Measurements from ENCODE around the gene BRIP1. TPM values are rescaled to one million over a fixed set of nuclear protein-coding genes. Genes with fewer than 3 reads are reported as not detected.

The BRIP1 gene
- total RNA-seq, 3 donors from 2014 or later (not counting 1 experiment from before 2014, with no cell fraction given): 2.7 to 3.7 (median 2.9) TPM

- no peaks in the 10 kb centered on the region for H3K9me3 Mint-ChIP-seq
- WGBS (ENCODE audit: insufficient coverage): 100% methylated on average over 2 of the region's 3 CpGs
- Histone ChIP-seq H3K27me3 (ENCODE audit: control insufficient read depth, insufficient read depth, low read length) (no peaks in the 10 kb centered on the region), H3K36me3 (ENCODE audit: control insufficient read depth, insufficient read depth, low read length) (peaks cover 31% of the 10 kb centered on the region), H3K27ac (ENCODE audit: low read length) (no peak overlapping the region), H3K4me1 (ENCODE audit: control insufficient read depth, insufficient read depth, low read length) (no peaks in the 10 kb centered on the region), H3K4me3 (ENCODE audit: low read length) (no peak overlapping the region), H3K9me3 (ENCODE audit: control insufficient read depth, insufficient read depth, low read length) (no peaks in the 10 kb centered on the region)
- H3K27ac Mint-ChIP-seq: no peak overlapping the region
- DNase-seq (no peak), ATAC-seq (no peak)
- intact Hi-C loops (cut with micrococcal nuclease): no loop called here
- no peaks in the 10 kb centered on the region for H3K4me1 Mint-ChIP-seq
- H3K36me3 Mint-ChIP-seq: no peaks in the 10 kb centered on the region
- H3K4me3 Mint-ChIP-seq: no peak overlapping the region
- no peaks in the 10 kb centered on the region for H3K27me3 Mint-ChIP-seq (ENCODE audit: low read depth in 2 of 2)
- TF ChIP-seq CTCF (IDR thresholded peaks at IDR 0.05): no peak
Observed at GRCh38 chr17:61875804-61876203, 12.5 kb upstream of the BRIP1 start.

GRCh38 chr17:61875285-61875684 is 12.0 kb upstream of the BRIP1 start:
- Mint-ChIP-seq H3K27me3 (ENCODE audit: low read depth in 2 of 2) (no peaks in the 10 kb centered on the region), H3K36me3 (no peaks in the 10 kb centered on the region), H3K27ac (no peak overlapping the region), H3K4me3 (no peak overlapping the region), H3K4me1 (no peaks in the 10 kb centered on the region), H3K9me3 (no peaks in the 10 kb centered on the region)
- H3K9me3 ChIP-seq (ENCODE audit: control insufficient read depth, insufficient read depth, low read length): no peaks in the 10 kb centered on the region
- ATAC-seq: no peak
- peaks cover 33% of the 10 kb centered on the region for H3K36me3 ChIP-seq (ENCODE audit: control insufficient read depth, insufficient read depth, low read length)
- H3K4me3 ChIP-seq (ENCODE audit: low read length): no peak overlapping the region
- intact Hi-C loops (cut with micrococcal nuclease): no loop called here
- H3K27me3 ChIP-seq (ENCODE audit: control insufficient read depth, insufficient read depth, low read length): no peaks in the 10 kb centered on the region
- no peak for TF ChIP-seq CTCF (IDR thresholded peaks at IDR 0.05)
- no peak for DNase-seq
- H3K4me1 ChIP-seq (ENCODE audit: control insufficient read depth, insufficient read depth, low read length): no peaks in the 10 kb centered on the region
- no CpG with 5 or more reads among the region's 1 CpG for WGBS (ENCODE audit: insufficient coverage)
- H3K27ac ChIP-seq (ENCODE audit: low read length): no peak overlapping the region

GRCh38 chr17:61874075-61874474 is 10.7 kb upstream of the BRIP1 start:
- intact Hi-C loops (cut with micrococcal nuclease): no loop called here
- Mint-ChIP-seq H3K36me3 (no peaks in the 10 kb centered on the region), H3K4me3 (no peak overlapping the region)

More at GRCh38 chr17:61874075-61874474, 10.7 kb upstream of the BRIP1 start:
- TF ChIP-seq CTCF (IDR thresholded peaks at IDR 0.05): no peak
- H3K9me3 ChIP-seq (ENCODE audit: control insufficient read depth, insufficient read depth, low read length): no peaks in the 10 kb centered on the region
- Mint-ChIP-seq H3K27ac (no peak overlapping the region), H3K27me3 (ENCODE audit: low read depth in 2 of 2) (no peaks in the 10 kb centered on the region), H3K4me1 (no peaks in the 10 kb centered on the region), H3K9me3 (no peaks in the 10 kb centered on the region)
- no peak overlapping the region for H3K27ac ChIP-seq (ENCODE audit: low read length)
- H3K4me1 ChIP-seq (ENCODE audit: control insufficient read depth, insufficient read depth, low read length): no peaks in the 10 kb centered on the region
- no peaks in the 10 kb centered on the region for H3K27me3 ChIP-seq (ENCODE audit: control insufficient read depth, insufficient read depth, low read length)
- peaks cover 39% of the 10 kb centered on the region for H3K36me3 ChIP-seq (ENCODE audit: control insufficient read depth, insufficient read depth, low read length)
- no peak overlapping the region for H3K4me3 ChIP-seq (ENCODE audit: low read length)
- DNase-seq (no peak), ATAC-seq (no peak)
- WGBS (ENCODE audit: insufficient coverage): 100% methylated on average over 1 of the region's 2 CpGs
